ENCODE measurements around the gene TCEANC2.

DNA sequence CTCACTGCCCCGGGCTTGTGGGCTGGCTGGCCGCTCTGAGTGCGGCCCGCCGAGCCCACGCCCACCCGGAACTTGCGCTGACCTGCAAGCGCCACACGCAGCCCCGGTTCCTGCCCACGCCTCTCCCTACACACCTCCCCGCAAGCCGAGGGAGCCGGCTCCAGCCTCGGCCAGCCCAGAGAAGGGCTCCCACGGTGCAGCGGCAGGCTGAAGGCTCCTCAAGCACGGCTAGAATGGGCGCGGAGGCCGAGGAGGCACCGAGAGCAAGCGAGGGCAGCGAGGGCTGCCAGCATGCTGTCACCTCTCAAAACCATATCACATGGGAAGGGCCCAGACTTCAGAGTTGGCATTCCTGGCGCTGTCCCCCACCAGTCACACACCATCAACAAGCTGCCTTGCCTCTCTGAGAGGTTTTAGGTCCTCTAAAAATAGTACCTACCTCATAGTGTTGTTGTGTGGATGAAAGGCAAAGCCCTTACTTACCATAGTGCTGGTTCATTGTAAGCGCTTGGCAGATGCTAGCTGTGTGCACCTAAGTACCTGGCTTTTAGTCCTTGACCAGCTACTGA is 48.8 kb upstream of the TCEANC2 start:
- TF ChIP-seq, protein P1, sequence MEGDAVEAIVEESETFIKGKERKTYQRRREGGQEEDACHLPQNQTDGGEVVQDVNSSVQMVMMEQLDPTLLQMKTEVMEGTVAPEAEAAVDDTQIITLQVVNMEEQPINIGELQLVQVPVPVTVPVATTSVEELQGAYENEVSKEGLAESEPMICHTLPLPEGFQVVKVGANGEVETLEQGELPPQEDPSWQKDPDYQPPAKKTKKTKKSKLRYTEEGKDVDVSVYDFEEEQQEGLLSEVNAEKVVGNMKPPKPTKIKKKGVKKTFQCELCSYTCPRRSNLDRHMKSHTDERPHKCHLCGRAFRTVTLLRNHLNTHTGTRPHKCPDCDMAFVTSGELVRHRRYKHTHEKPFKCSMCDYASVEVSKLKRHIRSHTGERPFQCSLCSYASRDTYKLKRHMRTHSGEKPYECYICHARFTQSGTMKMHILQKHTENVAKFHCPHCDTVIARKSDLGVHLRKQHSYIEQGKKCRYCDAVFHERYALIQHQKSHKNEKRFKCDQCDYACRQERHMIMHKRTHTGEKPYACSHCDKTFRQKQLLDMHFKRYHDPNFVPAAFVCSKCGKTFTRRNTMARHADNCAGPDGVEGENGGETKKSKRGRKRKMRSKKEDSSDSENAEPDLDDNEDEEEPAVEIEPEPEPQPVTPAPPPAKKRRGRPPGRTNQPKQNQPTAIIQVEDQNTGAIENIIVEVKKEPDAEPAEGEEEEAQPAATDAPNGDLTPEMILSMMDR (IDR thresholded peaks at IDR 0.05): no peak
- TF ChIP-seq ZFX (IDR thresholded peaks at IDR 0.05; ENCODE audit: borderline replicate concordance): no peak
